Body of pancreas (tissue), 4 donors: Measurements from ENCODE around the gene C11orf16. TPM values are rescaled to one million over a fixed set of nuclear protein-coding genes. Genes with fewer than 3 reads are reported as not detected.
"Not testable (repeated sequence)": the region's sequence is repeated elsewhere in the genome, so short reads cannot be mapped to it uniquely, and the experiment has no call there.

Experiments
- ATAC-seq: fragments of 150-250 bp; one replicate; pipeline ENCODE4 v1.9.1; 2016
- DNase-seq, 4 donors: peaks; one replicate each; pipeline ENCODE4 v3.0.0-alpha.2; 2019
- H3K27ac ChIP-seq, 4 donors: fragments of 200-600 bp; sonication (generic); 1 replicate in 3 of 4; 2 replicates in 1 of 4; pipeline versions ENCODE4 v1.5.1 to v1.6.1; 2016 to 2019; ENCODE audit warnings: mild to moderate bottlenecking in 1 of 4, mixed read lengths in 1 of 4, moderate library complexity in 1 of 4
- H3K27me3 ChIP-seq, 2 donors: fragments of 200-600 bp; sonication (generic); one replicate each; pipeline ENCODE4 v1.6.0; 2016; ENCODE audit warnings: mild to moderate bottlenecking in 1 of 2
- H3K36me3 ChIP-seq, 2 donors: fragments of 200-600 bp; sonication (generic); replicated peaks in 1 of 2; 2 replicates each; pipeline ENCODE4 v1.5.1; 2016; ENCODE audit warnings: low read depth in 2 of 2; ENCODE audit not compliant: insufficient read depth in 1 of 2
- H3K4me1 ChIP-seq: fragments of 200-600 bp; sonication (generic); one replicate; pipeline ENCODE4 v1.6.0; 2016
- H3K4me3 ChIP-seq, 2 donors: fragments of 200-600 bp; sonication (generic); 1 replicate in 1 of 2; 2 replicates in 1 of 2; pipeline ENCODE4 v1.5.1; 2016 to 2019
- H3K9me3 ChIP-seq, 3 donors: fragments of 200-600 bp; sonication (generic); 1 replicate in 2 of 3; 2 replicates in 1 of 3; pipeline ENCODE4 v1.5.1; 2016
- CTCF ChIP-seq, 7 experiments: fragments of 450-650 bp in 4 of 7; fragments of 200-600 bp in 3 of 7; sonication (generic) in 3 of 7; IDR thresholded peaks; one replicate each; pipeline ENCODE4 v1.5.1; 2016 to 2019; ENCODE audit warnings: antibody characterized with exemption in 7 of 7
- POLR2A ChIP-seq, 3 donors: fragments of 450-650 bp; IDR thresholded peaks; one replicate each; pipeline ENCODE4 v1.6.1; 2016; ENCODE audit warnings: antibody characterized with exemption in 3 of 3, mild to moderate bottlenecking in 2 of 3
- WGBS, 2 donors: methylation state at CpG; one replicate each; pipeline ENCODE4 v1.1.5; 2017; 5-methylcytosine and 5-hydroxymethylcytosine counted together
- intact Hi-C: fragments of 100-400 bp; cut with DNase I; formaldehyde crosslinking; loops from one replicate; pipeline ENCODE4 v1.15.1; 2023
- total RNA-seq, 2 donors: library from RNA; depleted of rRNA; stranded (reverse); fragments of >200 nt; gene quantifications; one replicate each; pipeline ENCODE4 v1.1.0, GENCODE V29; 2016

Gene C11orf16
- not detected for total RNA-seq

GRCh38 chr11:8932564-8933180 is at the start of gene C11orf16:
C11orf16 (minus strand) TSS chr11:8932947; CDS start chr11:8932308, 639 bp downstream.
- 60 to 76% methylated on average over 9 to 12 of the region's 12 CpGs for WGBS, 2 donors
- no peak for ATAC-seq
- no peak within 1 kb of the TSS for H3K4me3 ChIP-seq
- intact Hi-C loops = no loop called here
- TF ChIP-seq POLR2A (IDR thresholded peaks at IDR 0.05) (no peak), CTCF (IDR thresholded peaks at IDR 0.05) (no peak)
- no peaks in the 10 kb centered on the region for H3K27me3 ChIP-seq
- H3K9me3 ChIP-seq = no peaks in the 10 kb centered on the region
- no peak within 1 kb of the TSS for H3K27ac ChIP-seq
- no peaks in the 10 kb centered on the region for H3K36me3 ChIP-seq
- no peak for DNase-seq
- no peaks in the 10 kb centered on the region for H3K4me1 ChIP-seq

- H3K4me1 ChIP-seq = no peaks in the 10 kb centered on the region
- TF ChIP-seq POLR2A (IDR thresholded peaks at IDR 0.05) (no peak), CTCF (IDR thresholded peaks at IDR 0.05) (no peak)
- H3K36me3 ChIP-seq = no peaks in the 10 kb centered on the region
- WGBS, 2 donors = 58 to 68% methylated on average over 3 of the region's 3 CpGs
- no peaks in the 10 kb centered on the region for H3K9me3 ChIP-seq
- intact Hi-C loops = no loop called here
- ATAC-seq = no peak
- no peak overlapping the region for H3K27ac ChIP-seq
- no peaks in the 10 kb centered on the region for H3K27me3 ChIP-seq
- DNase-seq = no peak
- H3K4me3 ChIP-seq = no peak overlapping the region
Measured at GRCh38 chr11:8980485-8980884, 47.7 kb upstream of the C11orf16 start.

GRCh38 chr11:8979365-8979764 is 46.6 kb upstream of the C11orf16 start:
- H3K27ac ChIP-seq, DNase-seq, intact Hi-C loops, H3K4me1 ChIP-seq, H3K36me3 ChIP-seq, H3K27me3 ChIP-seq, H3K4me3 ChIP-seq, ATAC-seq, H3K9me3 ChIP-seq: not testable (repeated sequence)
- 79% methylated on average over 5 of the region's 7 CpGs for WGBS, 2 donors

GRCh38 chr11:8973121-8973520 is 40.4 kb upstream of the C11orf16 start:
- intact Hi-C loops = no loop called here
- WGBS, 2 donors = 50 to 63% methylated on average over 3 of the region's 3 CpGs
- Histone ChIP-seq H3K27me3 (no peaks in the 10 kb centered on the region), H3K9me3 (no peaks in the 10 kb centered on the region), H3K27ac (no peak overlapping the region), H3K4me3 (no peak overlapping the region), H3K36me3 (no peaks in the 10 kb centered on the region), H3K4me1 (no peaks in the 10 kb centered on the region)
- TF ChIP-seq POLR2A (IDR thresholded peaks at IDR 0.05) = no peak
- no peak for TF ChIP-seq CTCF (IDR thresholded peaks at IDR 0.05)
- no peak for DNase-seq
- no peak for ATAC-seq

GRCh38 chr11:8971924-8972316 is 39.2 kb upstream of the C11orf16 start:
- no peaks in the 10 kb centered on the region for H3K4me1 ChIP-seq
- DNase-seq (no peak), ATAC-seq (no peak)
- no peak overlapping the region for H3K27ac ChIP-seq
- no peaks in the 10 kb centered on the region for H3K36me3 ChIP-seq
- no peak overlapping the region for H3K4me3 ChIP-seq
- H3K27me3 ChIP-seq = no peaks in the 10 kb centered on the region
- intact Hi-C loops = no loop called here
- 65 to 74% methylated on average over 1 of the region's 1 CpG for WGBS, 2 donors
- no peaks in the 10 kb centered on the region for H3K9me3 ChIP-seq
- TF ChIP-seq POLR2A (IDR thresholded peaks at IDR 0.05) (no peak), CTCF (IDR thresholded peaks at IDR 0.05) (no peak)
